Measurements from ENCODE around the gene CERS5.
A peak's percentile ranks its signal among the peaks of the same experiment; 100 is the strongest.

CERS5 gene

DNA sequence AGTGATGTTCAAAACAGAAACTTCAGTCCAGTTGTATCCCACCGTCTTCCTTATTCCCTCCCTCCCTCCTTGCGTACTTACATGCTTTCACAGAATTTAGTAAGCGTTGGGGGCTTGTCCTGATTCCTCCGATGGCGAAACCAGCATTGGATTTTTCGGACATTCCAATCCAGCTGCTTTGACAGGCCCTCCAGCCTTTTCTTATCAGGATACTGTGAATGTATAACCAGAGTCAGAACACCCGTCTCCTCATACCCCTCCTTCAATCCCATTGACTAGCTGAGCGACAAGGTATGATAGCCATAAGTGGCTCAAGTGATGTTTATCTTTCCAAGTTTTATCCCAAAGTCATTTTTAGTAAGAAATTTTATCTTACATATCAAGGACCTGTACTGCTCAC, 24.2 kb downstream of the CERS5 start:
- no peak for DNase-seq (ENCODE audit: low read depth in 1 of 2, low spot score in 1 of 2)

DNA sequence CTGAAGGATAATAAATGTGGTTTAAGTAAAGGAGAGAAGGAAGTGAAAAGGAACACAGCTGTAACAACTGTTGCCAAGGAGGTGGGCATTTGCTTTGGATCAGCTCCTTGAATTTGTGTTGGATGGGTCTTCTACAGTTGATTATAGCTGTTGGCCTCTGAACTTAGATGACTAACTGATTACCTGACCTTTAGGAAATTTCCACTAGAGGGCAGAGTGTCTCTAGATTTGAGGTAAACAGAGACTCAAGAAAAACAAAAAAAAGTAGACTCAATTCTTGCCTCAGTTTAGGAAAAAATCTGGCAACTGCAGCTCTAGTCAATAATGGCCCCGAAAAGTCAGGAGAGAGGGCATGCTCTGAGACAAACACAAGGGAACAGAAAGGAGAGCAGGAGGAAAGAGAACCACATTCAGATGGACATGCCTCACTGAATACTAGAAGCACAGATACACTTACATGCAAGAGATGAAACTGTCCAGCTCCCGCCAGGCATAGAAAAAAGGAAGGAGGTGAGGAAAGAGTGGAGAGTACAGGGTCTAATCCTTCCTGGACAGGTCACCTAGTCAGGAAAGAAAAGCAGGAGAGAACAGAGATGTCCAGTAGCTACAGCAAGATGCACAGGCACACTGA, 34.5 kb downstream of the CERS5 start:
- peak in 1 of 2 donors; percentile 28 for DNase-seq (ENCODE audit: low read depth in 1 of 2, low spot score in 1 of 2)

DNA sequence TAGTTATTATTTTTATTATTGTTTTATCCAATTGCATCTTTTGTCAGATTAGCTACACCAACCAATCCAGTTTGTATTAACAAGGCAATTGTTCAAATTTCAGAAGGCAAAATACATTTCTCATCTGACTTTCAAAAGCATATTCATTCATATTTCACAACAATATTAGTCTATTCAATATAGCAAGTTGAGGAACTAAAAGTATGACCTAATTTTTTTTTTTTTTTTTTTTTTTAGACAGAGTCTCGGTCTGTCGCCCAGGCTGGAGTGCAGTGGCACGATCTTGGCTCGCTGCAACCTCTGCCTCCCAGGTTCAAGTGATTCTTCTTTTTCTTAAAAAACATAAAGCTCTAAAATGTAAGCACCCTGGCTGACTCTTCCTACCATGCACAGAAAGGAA, 37.9 kb downstream of the CERS5 start:
- DNase-seq (ENCODE audit: low read depth in 1 of 2, low spot score in 1 of 2): no peak

DNA sequence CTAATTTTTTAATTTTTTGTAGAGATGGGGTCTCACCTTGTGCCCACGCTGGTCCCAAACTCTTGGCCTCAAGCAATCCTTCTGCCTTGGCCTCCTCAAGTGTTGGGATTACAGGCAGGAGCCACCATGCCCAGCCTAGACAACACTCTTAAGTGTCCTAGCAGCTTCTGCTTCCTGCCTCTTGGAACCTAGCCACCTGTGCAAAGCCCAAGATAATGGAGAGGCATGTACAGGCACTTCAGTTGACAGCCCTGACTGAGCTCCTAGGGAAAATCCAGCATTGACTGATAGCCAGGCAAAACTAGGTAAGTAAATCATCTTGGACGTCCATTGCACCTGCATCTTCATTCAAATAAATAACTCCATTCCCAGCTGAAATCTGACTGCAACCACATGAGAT, 39.6 kb downstream of the CERS5 start:
- DNase-seq (ENCODE audit: low read depth in 1 of 2, low spot score in 1 of 2): no peak

DNA sequence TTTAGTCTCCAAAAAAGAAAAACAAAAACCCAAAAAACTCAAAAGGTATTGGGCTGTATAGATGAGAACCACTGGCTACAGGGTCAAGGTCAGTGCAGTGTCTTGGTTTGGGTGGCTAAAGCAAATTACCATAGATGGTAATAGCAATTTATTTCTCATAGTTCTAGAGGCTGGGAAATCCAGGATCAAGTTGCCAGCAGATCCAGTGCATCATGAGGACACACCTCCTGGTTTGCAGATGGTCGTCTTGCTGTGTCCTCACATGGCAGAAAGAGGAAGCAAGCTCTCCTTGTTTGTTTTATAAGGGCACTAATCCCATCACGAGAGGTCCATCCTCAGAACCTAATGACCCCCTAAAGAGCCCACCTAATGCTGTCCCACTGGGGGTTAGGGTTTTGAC, 44.0 kb downstream of the CERS5 start:
- no peak for DNase-seq (ENCODE audit: low read depth in 1 of 2, low spot score in 1 of 2)

DNA sequence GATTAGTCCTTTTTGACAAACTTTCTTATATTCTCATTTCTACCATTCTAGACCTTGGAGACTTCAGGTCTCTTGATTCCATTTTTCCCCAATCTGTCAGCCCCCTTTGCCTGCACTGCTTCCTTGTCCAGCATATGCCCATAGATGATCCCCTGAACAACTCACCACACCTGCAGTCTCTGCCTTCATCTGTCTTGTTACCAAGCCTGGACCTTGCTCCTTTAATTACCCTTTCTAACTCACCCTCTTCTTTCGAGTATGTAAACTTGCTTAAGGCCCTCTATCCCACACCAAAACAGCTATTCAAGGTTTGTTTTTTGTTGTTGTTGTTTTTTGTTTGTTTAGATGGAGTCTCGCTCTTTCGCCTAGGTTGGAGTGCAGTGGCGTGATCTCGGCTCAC, 45.5 kb downstream of the CERS5 start:
- DNase-seq (ENCODE audit: low read depth in 1 of 2, low spot score in 1 of 2): no peak

DNA sequence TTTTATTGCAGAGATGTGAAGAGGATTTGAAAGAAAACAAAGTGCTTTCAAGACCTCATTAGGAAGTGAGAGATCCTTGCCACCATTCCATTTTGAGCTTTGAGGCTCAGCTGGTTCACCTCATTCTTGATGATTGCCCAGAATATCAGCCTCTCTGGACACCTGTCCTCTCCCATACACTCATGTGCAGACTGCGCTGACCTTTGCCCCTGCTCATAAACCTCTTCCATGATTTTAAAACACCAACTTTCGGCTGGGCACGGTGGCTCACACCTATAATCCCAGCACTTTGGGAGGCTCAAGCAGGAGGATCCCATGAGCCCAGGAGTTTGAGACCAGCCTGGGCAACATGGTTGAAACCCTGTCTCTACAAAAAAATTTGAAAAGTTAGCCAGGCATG, 46.2 kb downstream of the CERS5 start:
- no peak for DNase-seq (ENCODE audit: low read depth in 1 of 2, low spot score in 1 of 2)

DNA sequence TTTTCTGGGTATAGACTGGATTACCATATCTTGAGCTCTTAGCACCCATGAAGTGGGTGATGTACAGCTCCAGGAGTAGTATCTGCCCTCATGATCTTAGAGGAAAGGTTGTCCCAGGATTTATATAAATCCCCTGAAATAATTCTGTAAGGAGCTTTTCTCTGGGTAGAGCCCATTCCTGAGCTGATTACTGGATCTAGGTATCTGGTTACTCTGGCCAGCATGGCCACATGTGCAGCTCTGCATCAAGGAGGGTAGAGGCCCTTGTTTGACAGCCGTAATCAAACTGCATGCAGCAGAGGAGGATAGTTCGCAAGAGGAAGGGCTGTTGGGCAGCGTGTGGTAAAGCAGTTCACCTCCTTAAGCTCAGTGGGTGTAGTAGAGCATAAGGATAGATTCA, 46.6 kb downstream of the CERS5 start:
- no peak for DNase-seq (ENCODE audit: low read depth in 1 of 2, low spot score in 1 of 2)

DNA sequence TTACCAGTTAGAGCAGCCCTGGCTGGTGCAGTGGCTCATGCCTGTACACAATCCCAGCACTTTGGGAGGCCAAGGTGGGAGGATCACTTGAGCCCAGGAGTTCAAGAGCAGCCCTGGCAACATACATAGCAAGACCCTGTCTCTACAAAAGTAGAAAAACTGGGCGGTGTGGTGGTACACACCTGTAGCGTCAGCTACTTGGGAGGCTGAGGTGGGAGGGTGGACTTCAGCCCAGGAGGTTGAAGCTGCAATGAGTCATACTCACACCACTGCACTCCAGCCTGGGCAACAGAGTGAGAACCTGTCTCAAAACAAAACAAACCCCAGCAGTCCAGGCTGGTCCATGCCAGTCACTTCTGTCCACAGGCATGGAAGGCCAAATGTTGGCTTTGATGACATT, 47.8 kb downstream of the CERS5 start:
- no peak for DNase-seq (ENCODE audit: low read depth in 1 of 2, low spot score in 1 of 2)

DNA sequence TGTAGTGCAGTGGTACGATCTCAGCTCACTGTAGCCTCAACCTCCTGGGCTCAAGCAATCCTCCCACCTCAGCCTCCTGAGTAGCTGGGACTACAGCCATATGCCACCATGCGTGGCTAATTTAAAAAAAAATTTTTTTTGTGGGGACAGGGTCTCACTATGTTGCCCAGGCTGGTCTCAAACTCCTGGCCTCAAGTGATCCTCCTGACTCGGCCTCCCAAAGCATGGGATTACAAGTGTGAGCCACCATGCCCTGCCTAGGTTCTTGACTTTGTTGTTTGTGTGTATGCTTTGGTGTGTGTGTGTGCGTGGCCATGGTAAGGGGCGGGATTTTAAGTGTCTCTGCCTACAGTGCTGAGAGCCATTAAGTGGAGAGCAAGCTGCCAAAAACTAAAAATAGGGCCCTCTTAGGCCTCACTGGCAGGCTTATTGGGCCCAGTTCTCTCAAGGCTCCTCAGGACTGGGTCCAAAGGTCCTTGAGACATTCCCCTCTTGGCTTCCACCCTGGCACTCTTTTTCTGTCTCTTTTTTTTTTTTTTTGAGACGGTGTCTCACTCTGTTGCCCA, 50.0 kb downstream of the CERS5 start:
- no peak for DNase-seq (ENCODE audit: low read depth in 1 of 2, low spot score in 1 of 2)

DNA sequence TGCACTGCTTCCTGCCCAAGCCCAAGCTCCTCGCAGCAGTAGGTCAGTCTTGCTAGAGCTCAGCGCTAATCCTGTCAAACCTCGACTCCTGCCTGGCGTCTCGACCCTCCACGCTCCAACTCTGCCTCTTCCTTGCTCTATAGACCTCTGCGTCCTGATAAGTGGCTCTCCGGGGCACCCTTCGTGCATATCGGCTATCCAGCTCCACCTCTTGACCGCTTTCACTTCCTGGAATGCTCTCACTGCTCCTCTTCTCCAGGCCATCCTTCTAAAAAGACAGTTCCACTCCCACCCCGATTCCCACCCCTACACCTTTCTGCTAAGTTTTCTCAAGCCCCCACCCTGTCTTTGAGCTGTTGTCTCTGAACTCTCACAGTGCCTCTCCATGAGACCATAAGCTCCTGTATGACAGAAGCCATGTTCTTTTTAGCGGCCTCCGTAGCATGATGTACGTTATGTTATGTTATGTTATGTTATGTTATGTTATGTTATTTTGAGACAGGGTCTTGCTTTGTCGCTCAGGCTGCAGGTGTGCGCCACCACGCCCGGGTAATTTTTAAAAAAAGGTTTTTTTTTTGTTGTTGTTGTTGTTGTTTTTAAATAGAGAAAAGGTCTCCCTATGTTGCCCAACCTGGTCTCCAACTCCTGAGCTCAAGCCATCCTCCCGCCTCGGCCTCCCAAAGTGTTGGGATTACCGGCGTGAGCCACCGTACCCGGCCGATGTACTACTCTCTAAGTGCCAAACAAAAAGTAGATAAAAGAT, 54.5 kb downstream of the CERS5 start:
- peak in 1 of 2 donors; percentile 27 for DNase-seq (ENCODE audit: low read depth in 1 of 2, low spot score in 1 of 2)

DNA sequence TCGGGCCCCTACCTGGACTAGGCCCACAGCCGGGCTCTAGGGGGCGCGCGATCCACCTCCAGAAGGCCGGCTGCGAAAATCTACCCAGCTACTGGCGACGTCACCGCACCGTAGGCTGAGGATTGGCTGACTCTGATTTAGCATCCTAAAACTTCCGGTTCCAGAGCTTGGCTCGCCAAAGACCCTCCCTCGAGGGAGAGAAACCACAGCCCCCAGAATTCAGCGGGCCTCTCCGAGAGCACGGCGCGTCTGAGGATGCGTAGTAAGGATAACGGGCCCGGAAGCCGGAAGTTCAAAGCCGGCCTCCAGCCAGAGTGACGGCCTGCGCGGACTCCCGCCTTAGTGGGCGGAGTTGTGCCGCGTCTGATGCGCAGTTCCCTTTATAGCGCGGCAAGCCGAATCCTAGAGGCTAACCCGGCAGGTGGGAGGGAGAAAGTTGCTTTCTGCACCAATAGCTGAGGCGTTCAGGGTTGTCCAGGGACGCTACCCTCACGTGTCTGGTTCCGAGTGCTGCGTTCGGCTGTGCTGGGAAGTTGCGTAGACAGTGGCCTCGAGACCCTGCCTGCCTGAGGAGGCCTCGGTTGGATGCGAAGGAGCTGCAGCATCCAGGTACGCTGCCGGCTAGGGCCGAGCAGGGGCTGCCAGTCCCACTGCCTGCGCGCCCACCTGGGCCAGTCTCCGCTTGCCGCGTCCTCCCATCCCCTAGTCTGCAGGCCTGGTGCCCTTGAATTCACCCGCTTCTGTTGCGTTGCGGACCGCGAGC, 55.3 kb downstream of the CERS5 start, which contains the start of gene COX14:
TSS of gene COX14 (plus strand) at position 544 of the 763 bp plus-strand sequence. CDS start 7,808 bp downstream, outside the sequence.
- peak; percentile 98 to 99 for DNase-seq (ENCODE audit: low read depth in 1 of 2, low spot score in 1 of 2)

DNA sequence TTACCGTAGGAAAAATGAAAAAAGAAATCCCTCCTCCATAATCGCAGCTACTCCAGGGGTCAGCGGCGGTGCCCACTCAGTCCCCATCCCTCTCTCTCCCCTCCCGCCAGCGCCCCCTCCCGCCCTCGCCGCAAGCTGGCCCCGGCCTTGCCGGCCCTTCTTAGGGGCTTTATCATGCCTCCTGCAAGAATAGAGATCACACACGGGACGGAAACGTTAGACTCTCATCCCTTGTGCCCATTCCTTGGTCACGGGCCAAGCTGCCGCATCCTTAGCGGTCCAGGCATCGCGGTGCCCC, 55.8 kb downstream of the CERS5 start:
- no peak for DNase-seq (ENCODE audit: low read depth in 1 of 2, low spot score in 1 of 2)

DNA sequence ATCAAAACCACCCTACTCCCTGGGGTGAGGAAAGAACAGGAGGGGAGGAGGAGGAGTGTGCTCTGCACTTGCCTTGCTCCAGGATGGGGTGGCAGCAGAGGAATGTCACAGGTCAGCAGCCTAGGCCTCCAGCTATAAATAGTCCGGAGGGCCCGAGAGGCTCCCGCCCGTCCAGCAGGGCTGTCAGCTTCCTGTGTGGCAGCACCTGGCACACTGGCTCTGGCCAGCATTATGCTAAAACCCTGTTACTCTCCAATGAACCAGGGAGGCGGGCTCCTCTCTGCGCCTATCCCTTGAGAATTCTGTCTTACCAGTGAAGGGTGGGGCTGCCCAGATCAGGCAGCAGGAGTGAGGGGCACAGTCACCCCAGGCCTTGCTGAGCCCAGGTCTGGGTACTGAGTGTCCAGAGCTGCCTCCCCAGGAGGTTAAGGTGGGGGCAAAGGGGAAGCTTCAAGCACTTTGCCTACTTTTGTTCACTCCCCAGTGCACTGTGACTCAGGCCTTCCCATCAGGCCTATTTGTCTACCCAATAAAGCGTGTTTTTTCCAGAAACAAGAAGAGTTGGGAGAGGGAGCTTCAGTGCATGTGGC, 56.3 kb downstream of the CERS5 start:
- no peak for DNase-seq (ENCODE audit: low read depth in 1 of 2, low spot score in 1 of 2)

DNA sequence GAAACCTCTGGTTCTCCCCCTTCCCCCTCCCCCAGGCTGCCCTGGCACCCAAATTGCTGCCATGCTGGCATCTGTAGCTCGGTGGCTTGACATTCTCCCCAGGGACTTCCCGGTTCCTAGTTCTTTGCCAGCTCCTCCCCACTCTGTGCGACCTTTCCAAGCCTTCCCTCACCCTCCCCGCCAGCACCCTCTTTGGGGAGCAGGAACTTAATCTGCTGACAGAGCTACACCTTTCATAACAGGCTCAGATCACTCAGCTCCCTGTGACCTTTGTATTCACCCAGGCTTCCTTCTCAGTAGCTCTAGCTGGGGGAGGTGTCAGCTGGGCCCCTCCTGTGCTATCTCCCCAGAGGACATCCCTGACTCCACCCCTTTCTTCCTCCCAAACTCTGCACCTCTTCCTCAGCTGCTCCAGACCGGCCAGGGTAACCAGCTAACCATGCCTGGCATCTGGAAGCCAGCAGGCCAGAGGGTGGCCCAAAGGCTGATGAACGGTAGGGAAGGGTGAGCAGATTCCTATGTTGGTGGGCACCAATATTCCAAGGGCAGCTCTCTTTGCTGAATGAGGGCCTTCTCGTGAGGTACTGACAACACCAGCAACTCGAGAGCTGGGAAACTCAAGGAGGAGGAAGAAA, 56.9 kb downstream of the CERS5 start:
- no peak for DNase-seq (ENCODE audit: low read depth in 1 of 2, low spot score in 1 of 2)

DNA sequence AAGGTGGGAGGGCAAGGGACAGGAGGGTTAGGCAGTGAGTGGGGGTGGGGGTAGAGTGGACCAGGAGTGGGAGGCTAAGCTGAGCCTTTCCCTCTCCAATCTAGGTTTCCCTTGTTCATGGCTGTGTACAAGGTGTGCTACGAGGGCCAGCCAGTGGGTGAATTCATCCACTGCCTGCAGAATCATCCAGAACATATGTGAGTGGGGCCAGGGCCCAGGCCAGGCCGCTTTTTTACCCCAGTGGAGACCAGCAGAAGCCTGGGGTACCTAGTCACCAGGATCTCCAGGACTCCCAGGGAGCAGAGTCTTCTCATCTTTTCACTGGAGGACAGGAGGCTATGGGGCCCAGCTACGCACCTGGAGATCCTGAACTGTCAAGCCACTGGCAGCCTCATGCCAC, 57.9 kb downstream of the CERS5 start:
- no peak for DNase-seq (ENCODE audit: low read depth in 1 of 2, low spot score in 1 of 2)

DNA sequence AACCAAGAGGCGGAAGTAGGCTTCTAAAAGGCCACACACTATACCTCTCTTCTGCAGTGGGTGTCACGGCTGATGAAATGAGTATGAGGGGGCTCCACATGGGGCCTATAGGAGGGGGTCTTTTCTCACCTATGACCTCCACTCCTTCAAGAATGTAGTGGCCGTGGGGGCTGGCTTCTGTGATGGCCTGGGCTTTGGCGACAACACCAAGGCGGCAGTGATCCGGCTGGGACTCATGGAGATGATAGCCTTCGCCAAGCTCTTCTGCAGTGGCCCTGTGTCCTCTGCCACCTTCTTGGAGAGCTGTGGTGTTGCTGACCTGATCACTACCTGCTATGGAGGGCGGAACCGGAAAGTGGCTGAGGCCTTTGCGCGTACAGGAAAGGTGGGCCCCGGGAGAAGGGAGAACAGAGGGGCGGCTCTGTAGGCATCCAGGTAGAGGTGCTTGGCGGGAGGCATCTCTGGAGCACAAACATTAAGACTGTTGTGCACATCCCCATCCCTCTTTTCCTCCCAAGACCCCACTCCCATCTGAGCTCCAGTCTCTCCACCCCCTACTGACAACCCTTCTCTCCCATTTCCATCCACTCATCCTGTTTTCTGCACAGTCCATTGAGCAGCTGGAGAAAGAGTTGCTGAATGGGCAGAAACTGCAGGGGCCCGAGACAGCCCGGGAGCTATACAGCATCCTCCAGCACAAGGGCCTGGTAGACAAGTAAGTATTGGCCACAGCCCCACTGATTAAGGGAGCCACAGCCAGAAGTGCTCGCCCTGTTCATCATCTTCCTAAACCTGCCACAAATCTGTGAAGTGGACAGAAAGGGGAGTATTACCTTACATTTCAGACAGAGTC, 59.5 kb downstream of the CERS5 start:
- no peak for DNase-seq (ENCODE audit: low read depth in 1 of 2, low spot score in 1 of 2)

DNA sequence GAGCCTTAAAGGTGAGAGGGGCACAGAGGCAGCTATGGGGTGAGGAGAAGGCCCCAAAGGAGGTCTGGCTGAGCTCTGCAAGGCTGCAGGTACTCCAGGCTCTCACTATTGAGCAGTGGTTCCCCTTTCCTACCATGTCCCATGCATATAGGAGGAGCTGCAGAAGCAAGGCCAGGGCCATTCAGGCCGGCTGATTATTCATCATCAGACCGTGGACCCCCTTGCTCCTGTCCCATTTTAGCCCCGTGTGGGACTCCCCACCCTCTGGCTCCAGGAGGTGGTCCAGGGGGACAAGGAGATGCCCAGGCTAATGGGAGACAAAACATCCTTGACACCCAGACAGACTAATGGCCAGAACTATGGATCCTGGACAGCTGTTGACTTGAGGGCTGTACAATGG, 60.3 kb downstream of the CERS5 start:
- DNase-seq (ENCODE audit: low read depth in 1 of 2, low spot score in 1 of 2): no peak

DNA sequence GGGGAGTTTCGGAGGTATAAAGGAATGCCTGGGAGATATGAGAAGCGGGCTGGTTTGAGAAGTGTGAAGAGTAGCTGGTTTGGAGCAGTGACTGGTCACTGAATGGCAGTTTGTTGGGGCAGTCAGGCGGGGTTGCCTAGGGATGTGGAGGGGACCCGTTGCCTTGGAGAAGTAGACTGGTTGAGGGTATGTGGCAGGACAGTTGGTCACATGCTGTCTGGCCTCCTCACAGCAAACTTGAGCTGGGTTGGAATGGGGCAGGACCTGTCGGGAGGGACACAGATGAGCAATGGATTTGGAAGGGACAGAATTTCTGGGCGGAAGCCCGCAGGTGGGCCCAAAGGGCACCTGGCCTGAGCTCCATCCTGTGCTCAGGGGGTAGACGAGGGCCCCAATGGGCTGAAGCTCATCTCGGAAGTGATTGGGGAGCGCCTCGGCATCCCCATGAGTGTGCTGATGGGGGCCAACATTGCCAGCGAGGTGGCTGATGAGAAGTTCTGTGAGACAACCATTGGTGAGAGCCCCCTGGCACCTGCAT, 61.2 kb downstream of the CERS5 start:
- DNase-seq (ENCODE audit: low read depth in 1 of 2, low spot score in 1 of 2): no peak
